Measurements from ENCODE around the gene HMG20B.

DNA sequence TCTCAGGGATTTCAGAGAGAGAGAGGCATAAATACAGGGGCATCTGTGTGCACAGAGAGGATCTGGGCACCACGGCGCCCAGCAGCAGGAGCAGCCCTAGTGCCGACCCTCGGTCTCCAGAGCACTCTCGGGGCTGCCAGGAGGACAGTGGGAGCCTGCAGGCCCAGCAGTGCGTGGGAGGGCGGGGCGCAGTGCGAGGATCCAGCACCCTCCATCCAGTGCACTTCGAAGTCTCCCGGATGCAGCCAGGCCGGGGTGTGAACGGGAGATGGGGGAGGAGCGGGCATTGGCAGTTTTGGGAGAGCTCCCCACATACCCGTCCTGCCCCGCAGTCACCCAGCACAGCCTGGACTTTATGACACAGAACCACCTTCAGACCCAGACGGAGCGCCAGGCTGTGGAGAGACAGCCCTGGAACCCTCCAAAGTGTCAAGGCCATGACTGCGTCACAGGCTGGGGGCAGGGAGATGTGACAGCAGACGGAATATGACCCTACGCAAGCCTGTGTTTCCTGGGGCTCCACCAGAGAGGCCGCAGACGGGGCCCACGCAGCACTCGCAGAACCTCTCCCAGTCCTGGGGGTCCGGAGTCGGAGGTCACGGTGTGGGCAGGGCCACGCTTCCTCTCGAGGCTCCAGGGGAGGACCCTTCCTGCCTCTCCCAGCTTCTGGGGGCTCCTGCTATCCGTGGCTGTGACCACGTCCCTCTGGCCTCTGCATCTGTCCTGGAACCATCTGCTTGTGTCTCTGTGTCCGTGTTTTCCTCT lies 48.5 kb upstream of the HMG20B start:
- TF ChIP-seq POLR2A (IDR thresholded peaks at IDR 0.05; ENCODE audit: low read length) (no peak), GATA1 (IDR thresholded peaks at IDR 0.05; ENCODE audit: low read depth, low read length) (no peak)

Measured in erythroblast (primary cell).